Epidermal melanocyte (primary cell): ENCODE measurements around the gene CRTC3.
"Not testable (repeated sequence)": the region's sequence is repeated elsewhere in the genome, so short reads cannot be mapped to it uniquely, and the experiment has no call there.

Experiments
- DNase-seq: peaks from one replicate; pipeline ENCODE4 v3.0.0; 2011; ENCODE audit warnings: low spot score; ENCODE audit not compliant: insufficient read length

Gene CRTC3

GRCh38 chr15:90620379-90621067 lies 90.8 kb downstream of the CRTC3 start:
- DNase-seq, result no peak

GRCh38 chr15:90623854-90624253 lies 94.1 kb downstream of the CRTC3 start:
- DNase-seq, result no peak

- DNase-seq, result no peak
Observed at GRCh38 chr15:90624278-90624981, 94.7 kb downstream of the CRTC3 start.

- DNase-seq, result no peak
Observed at GRCh38 chr15:90625037-90625436, 95.3 kb downstream of the CRTC3 start.

GRCh38 chr15:90629217-90629616 lies 99.5 kb downstream of the CRTC3 start:
- DNase-seq, result no peak

- DNase-seq, result no peak
Observed at GRCh38 chr15:90633360-90633759, 103.6 kb downstream of the CRTC3 start.

GRCh38 chr15:90636993-90637392 lies 107.3 kb downstream of the CRTC3 start:
- not testable (repeated sequence) for DNase-seq

GRCh38 chr15:90637693-90638092 lies 108.0 kb downstream of the CRTC3 start:
- no peak for DNase-seq

- DNase-seq, result no peak
Observed at GRCh38 chr15:90638201-90638691, 108.5 kb downstream of the CRTC3 start.

- no peak for DNase-seq
Observed at GRCh38 chr15:90638963-90639362, 109.2 kb downstream of the CRTC3 start.

GRCh38 chr15:90640862-90641261 lies 111.1 kb downstream of the CRTC3 start:
- no peak for DNase-seq

- DNase-seq, result no peak
Observed at GRCh38 chr15:90641581-90642463, 112.1 kb downstream of the CRTC3 start.

- no peak for DNase-seq
Observed at GRCh38 chr15:90642464-90643300, 113.0 kb downstream of the CRTC3 start.

- DNase-seq, result no peak
Observed at GRCh38 chr15:90643301-90643632, 113.5 kb downstream of the CRTC3 start.

GRCh38 chr15:90644526-90644925 lies 114.8 kb downstream of the CRTC3 start:
- DNase-seq, result no peak

GRCh38 chr15:90644952-90645725 lies 115.4 kb downstream of the CRTC3 start:
- no peak for DNase-seq

GRCh38 chr15:90645873-90646575 lies 116.3 kb downstream of the CRTC3 start:
- DNase-seq, result no peak

- no peak for DNase-seq
Observed at GRCh38 chr15:90646662-90647305, 117.1 kb downstream of the CRTC3 start.

- no peak for DNase-seq
Observed at GRCh38 chr15:90647326-90647725, 117.6 kb downstream of the CRTC3 start.
